Tibial nerve (tissue), 4 donors: ENCODE results near the gene RAET1E.

ENCODE experiments used
- EP300 ChIP-seq, 2 donors: sonication (generic); formaldehyde crosslinking; IDR thresholded peaks; one replicate each; pipeline ENCODE4 v1.6.1; 2017; ENCODE audit warnings: antibody characterized with exemption in 2 of 2, mild to moderate bottlenecking in 1 of 2
- POLR2A ChIP-seq, 2 donors: fragments of 450-650 bp; IDR thresholded peaks; one replicate each; pipeline ENCODE4 v1.6.1; 2017; ENCODE audit warnings: antibody characterized with exemption in 2 of 2, mild to moderate bottlenecking in 2 of 2, moderate library complexity in 2 of 2
- TF ChIP-seq, protein P1 (sequence below), 5 experiments: fragments of 200-600 bp in 3 of 5; fragments of 450-650 bp in 2 of 5; sonication (generic) in 3 of 5; IDR thresholded peaks; one replicate each; pipeline ENCODE4 v1.5.1; 2016 to 2019; ENCODE audit warnings: antibody characterized with exemption in 5 of 5, mild to moderate bottlenecking in 3 of 5, moderate library complexity in 2 of 5

- no peak for TF ChIP-seq POLR2A (IDR thresholded peaks at IDR 0.05)
- TF ChIP-seq, protein P1, sequence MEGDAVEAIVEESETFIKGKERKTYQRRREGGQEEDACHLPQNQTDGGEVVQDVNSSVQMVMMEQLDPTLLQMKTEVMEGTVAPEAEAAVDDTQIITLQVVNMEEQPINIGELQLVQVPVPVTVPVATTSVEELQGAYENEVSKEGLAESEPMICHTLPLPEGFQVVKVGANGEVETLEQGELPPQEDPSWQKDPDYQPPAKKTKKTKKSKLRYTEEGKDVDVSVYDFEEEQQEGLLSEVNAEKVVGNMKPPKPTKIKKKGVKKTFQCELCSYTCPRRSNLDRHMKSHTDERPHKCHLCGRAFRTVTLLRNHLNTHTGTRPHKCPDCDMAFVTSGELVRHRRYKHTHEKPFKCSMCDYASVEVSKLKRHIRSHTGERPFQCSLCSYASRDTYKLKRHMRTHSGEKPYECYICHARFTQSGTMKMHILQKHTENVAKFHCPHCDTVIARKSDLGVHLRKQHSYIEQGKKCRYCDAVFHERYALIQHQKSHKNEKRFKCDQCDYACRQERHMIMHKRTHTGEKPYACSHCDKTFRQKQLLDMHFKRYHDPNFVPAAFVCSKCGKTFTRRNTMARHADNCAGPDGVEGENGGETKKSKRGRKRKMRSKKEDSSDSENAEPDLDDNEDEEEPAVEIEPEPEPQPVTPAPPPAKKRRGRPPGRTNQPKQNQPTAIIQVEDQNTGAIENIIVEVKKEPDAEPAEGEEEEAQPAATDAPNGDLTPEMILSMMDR (IDR thresholded peaks at IDR 0.05), result no peak
- no peak for TF ChIP-seq EP300 (IDR thresholded peaks at IDR 0.05)
These were observed 28.5 kb downstream of the RAET1E start for GRCh38 chr6:149869275-149869892.
